Smooth muscle cell (in vitro differentiated cells): Measurements from ENCODE around the gene PTPRD. TPM values are rescaled to one million over a fixed set of nuclear protein-coding genes. Genes with fewer than 3 reads are reported as not detected.
A peak's percentile ranks its signal among the peaks of the same experiment; 100 is the strongest.

ENCODE experiments used
- DNase-seq: peaks from one replicate; lab custom pipeline; 2025; ENCODE audit not compliant: unreplicated experiment; lab: John Stamatoyannopoulos, UW
- H2AFZ ChIP-seq: fragments of 200-600 bp; sonication (generic); 2 replicates; pipeline ENCODE4 v1.6.0; 2016; ENCODE audit warnings: antibody characterized with exemption, low read depth, mild to moderate bottlenecking
- H3F3A ChIP-seq: fragments of 200-600 bp; sonication (generic); 2 replicates; pipeline ENCODE4 v1.6.0; 2017; ENCODE audit warnings: antibody characterized with exemption, low read depth
- H3K27ac ChIP-seq: fragments of 200-600 bp; sonication (generic); 2 replicates; pipeline ENCODE4 v1.5.1; 2016; ENCODE audit warnings: low read depth, mild to moderate bottlenecking
- H3K27me3 ChIP-seq: fragments of 200-600 bp; sonication (generic); 2 replicates; pipeline ENCODE4 v1.6.1; 2016; ENCODE audit warnings: low read depth, mild to moderate bottlenecking
- H3K36me3 ChIP-seq: fragments of 200-600 bp; sonication (generic); 2 replicates; pipeline ENCODE4 v1.5.1; 2016; ENCODE audit warnings: low read depth
- H3K4me1 ChIP-seq: fragments of 200-600 bp; sonication (generic); 2 replicates; pipeline ENCODE4 v1.5.1; 2016; ENCODE audit warnings: low read depth
- H3K4me2 ChIP-seq: fragments of 200-600 bp; sonication (generic); 2 replicates; pipeline ENCODE4 v1.6.0; 2016; ENCODE audit warnings: mild to moderate bottlenecking
- H3K4me3 ChIP-seq: fragments of 200-600 bp; sonication (generic); 2 replicates; pipeline ENCODE4 v1.5.1; 2016; ENCODE audit warnings: mild to moderate bottlenecking
- H3K79me2 ChIP-seq: fragments of 200-600 bp; sonication (generic); 2 replicates; pipeline ENCODE4 v1.6.0; 2016; ENCODE audit warnings: low read depth, mild to moderate bottlenecking
- H3K9ac ChIP-seq: fragments of 200-600 bp; sonication (generic); 2 replicates; pipeline ENCODE4 v1.6.0; 2016; ENCODE audit warnings: low read depth
- H3K9me3 ChIP-seq: fragments of 200-600 bp; sonication (generic); replicated peaks from 2 replicates; pipeline ENCODE4 v1.5.1; 2016; ENCODE audit warnings: low read depth
- H4K20me1 ChIP-seq: fragments of 200-600 bp; sonication (generic); 2 replicates; pipeline ENCODE4 v1.6.0; 2016; ENCODE audit warnings: low read depth
- WGBS: methylation state at CpG from one replicate; pipeline ENCODE4 v1.1.7; 2016; ENCODE audit warnings: low lambda C conversion rate; 5-methylcytosine and 5-hydroxymethylcytosine counted together
- polyA plus RNA-seq: library from polyadenylated mRNA; unstranded; fragments of >200 nt; fragmentation: Nextera tagmentation; extraction: Ambion mirVana; gene quantifications from 2 replicates; pipeline ENCODE4 v1.2.1, GENCODE V29; 2016
- total RNA-seq: library from RNA; depleted of rRNA; stranded (reverse); fragments of >200 nt; gene quantifications from 2 replicates; pipeline ENCODE4 v1.2.3, GENCODE V29; 2014
- TF ChIP-seq, protein P1 (sequence below): fragments of 200-600 bp; sonication (generic); IDR thresholded peaks from 2 replicates; pipeline ENCODE4 v1.5.1; 2017; ENCODE audit warnings: borderline replicate concordance, mild to moderate bottlenecking, antibody characterized with exemption; ENCODE audit not compliant: insufficient read depth, poor library complexity, severe bottlenecking

Gene PTPRD
- total and polyA plus RNA-seq, 2 experiments from 2014 or later, result 6.5 to 61.0 TPM

DNA sequence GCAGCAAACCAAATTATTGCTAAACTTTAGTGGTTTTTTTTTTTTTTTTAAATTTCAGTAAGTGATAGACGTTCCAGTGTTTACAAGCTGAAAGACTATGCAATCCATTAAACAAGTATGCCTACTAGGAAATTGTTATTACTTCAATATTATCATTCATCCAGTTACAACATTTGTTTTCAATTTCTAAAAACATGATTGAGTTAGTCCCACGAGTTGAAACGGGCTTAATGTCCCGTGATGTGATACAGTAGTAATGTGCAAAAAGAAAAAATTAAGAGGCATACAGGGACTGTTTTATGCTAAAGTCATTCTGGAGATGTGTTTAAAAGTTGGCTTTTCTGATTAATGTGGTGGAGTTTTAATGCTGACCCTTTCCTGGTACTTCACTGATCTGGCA, 2262.9 kb downstream of the PTPRD start:
- no peaks in the 10 kb centered on the region for H3K36me3 ChIP-seq
- no peak overlapping the region for H3K4me3 ChIP-seq
- H3K9me3 ChIP-seq, result no peaks in the 10 kb centered on the region
- no peak overlapping the region for H2AFZ ChIP-seq
- TF ChIP-seq, protein P1, sequence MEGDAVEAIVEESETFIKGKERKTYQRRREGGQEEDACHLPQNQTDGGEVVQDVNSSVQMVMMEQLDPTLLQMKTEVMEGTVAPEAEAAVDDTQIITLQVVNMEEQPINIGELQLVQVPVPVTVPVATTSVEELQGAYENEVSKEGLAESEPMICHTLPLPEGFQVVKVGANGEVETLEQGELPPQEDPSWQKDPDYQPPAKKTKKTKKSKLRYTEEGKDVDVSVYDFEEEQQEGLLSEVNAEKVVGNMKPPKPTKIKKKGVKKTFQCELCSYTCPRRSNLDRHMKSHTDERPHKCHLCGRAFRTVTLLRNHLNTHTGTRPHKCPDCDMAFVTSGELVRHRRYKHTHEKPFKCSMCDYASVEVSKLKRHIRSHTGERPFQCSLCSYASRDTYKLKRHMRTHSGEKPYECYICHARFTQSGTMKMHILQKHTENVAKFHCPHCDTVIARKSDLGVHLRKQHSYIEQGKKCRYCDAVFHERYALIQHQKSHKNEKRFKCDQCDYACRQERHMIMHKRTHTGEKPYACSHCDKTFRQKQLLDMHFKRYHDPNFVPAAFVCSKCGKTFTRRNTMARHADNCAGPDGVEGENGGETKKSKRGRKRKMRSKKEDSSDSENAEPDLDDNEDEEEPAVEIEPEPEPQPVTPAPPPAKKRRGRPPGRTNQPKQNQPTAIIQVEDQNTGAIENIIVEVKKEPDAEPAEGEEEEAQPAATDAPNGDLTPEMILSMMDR, result no peak
- H3K9ac ChIP-seq, result no peak overlapping the region
- DNase-seq, result no peak
- H3K79me2 ChIP-seq, result no peaks in the 10 kb centered on the region
- WGBS, result 41% methylated on average over 4 of the region's 4 CpGs
- no peaks in the 10 kb centered on the region for H4K20me1 ChIP-seq
- H3K4me1 ChIP-seq, result no peaks in the 10 kb centered on the region
- H3F3A ChIP-seq, result no peaks in the 10 kb centered on the region
- peak overlapping the region; percentile 26 for H3K4me2 ChIP-seq
- no peaks in the 10 kb centered on the region for H3K27me3 ChIP-seq
- H3K27ac ChIP-seq, result no peak overlapping the region

DNA sequence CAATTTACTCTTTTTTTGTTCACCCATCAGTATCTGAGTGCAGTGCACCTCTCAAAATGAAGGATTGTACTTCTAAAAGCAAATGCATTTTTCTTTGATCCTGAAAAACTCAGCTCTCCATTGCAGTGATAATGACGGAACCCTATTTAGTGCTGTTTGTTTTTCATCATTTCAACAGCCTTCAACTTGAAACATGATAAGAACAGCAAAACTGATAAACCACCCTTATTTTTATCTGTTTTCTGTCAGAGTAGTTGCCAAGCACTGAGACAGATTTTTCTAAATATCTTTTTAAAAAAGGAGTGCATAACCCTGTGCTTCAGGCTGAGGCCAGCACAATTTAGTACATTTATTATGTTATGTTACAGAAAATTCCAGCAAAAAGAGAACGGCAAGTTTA, 2263.4 kb downstream of the PTPRD start:
- no peak overlapping the region for H3K4me3 ChIP-seq
- no peaks in the 10 kb centered on the region for H3K27me3 ChIP-seq
- H3K9me3 ChIP-seq, result no peaks in the 10 kb centered on the region
- no peak overlapping the region for H3K9ac ChIP-seq
- H3K4me2 ChIP-seq, result peak overlapping the region; percentile 26
- no peak overlapping the region for H2AFZ ChIP-seq
- TF ChIP-seq, protein P1, result no peak
- H3F3A ChIP-seq, result no peaks in the 10 kb centered on the region
- no peaks in the 10 kb centered on the region for H3K4me1 ChIP-seq
- DNase-seq, result no peak
- H3K27ac ChIP-seq, result no peak overlapping the region
- WGBS, result 43% methylated on average over 2 of the region's 2 CpGs
- H4K20me1 ChIP-seq, result no peaks in the 10 kb centered on the region
- no peaks in the 10 kb centered on the region for H3K36me3 ChIP-seq
- no peaks in the 10 kb centered on the region for H3K79me2 ChIP-seq

DNA sequence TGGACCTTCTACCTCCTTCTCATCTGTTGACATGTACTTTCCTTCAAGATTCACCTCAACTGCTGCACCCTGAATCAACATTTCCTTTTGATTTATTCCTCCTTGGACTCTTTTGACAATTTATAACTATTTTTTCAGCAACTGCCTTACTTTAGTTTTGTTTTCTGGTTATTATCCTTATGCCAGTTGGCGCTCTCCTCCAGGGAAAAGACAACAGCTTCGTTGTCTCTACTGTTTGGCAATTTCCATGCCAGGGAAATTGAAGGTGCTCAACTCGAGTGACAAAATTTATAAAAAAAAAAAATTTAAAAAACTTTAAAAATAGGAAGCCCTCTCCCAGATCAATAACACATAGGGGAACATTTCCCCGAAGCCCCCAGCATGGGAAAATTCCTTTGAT, 2264.0 kb downstream of the PTPRD start:
- H3K79me2 ChIP-seq, result no peaks in the 10 kb centered on the region
- H3K4me2 ChIP-seq, result peak overlapping the region; percentile 26
- no peak overlapping the region for H3K27ac ChIP-seq
- H3K36me3 ChIP-seq, result no peaks in the 10 kb centered on the region
- H3K27me3 ChIP-seq, result no peaks in the 10 kb centered on the region
- H3K4me3 ChIP-seq, result no peak overlapping the region
- TF ChIP-seq, protein P1, result no peak
- DNase-seq, result no peak
- H3K4me1 ChIP-seq, result no peaks in the 10 kb centered on the region
- no peaks in the 10 kb centered on the region for H3K9me3 ChIP-seq
- no peaks in the 10 kb centered on the region for H3F3A ChIP-seq
- no peak overlapping the region for H3K9ac ChIP-seq
- H4K20me1 ChIP-seq, result no peaks in the 10 kb centered on the region
- WGBS, result 93% methylated on average over 4 of the region's 4 CpGs
- H2AFZ ChIP-seq, result no peak overlapping the region

- no peak for DNase-seq
- H3K4me1 ChIP-seq, result no peaks in the 10 kb centered on the region
- H3K79me2 ChIP-seq, result no peaks in the 10 kb centered on the region
- WGBS, result 85% methylated on average over 4 of the region's 4 CpGs
- no peak overlapping the region for H3K4me2 ChIP-seq
- no peak overlapping the region for H3K9ac ChIP-seq
- no peak overlapping the region for H2AFZ ChIP-seq
- no peaks in the 10 kb centered on the region for H3K9me3 ChIP-seq
- no peak overlapping the region for H3K27ac ChIP-seq
- H3K27me3 ChIP-seq, result no peaks in the 10 kb centered on the region
- H3F3A ChIP-seq, result no peaks in the 10 kb centered on the region
- TF ChIP-seq, protein P1, result no peak
- H3K4me3 ChIP-seq, result no peak overlapping the region
- H3K36me3 ChIP-seq, result no peaks in the 10 kb centered on the region
- H4K20me1 ChIP-seq, result no peaks in the 10 kb centered on the region
Observed at GRCh38 chr9:8346296-8346695, 2266.5 kb downstream of the PTPRD start.
